ENCODE measurements around the gene LEF1. TPM values are rescaled to one million over a fixed set of nuclear protein-coding genes. Genes with fewer than 3 reads are reported as not detected.

Gene LEF1
- total RNA-seq, 1 experiment from 2014 or later: 0.79 TPM

GRCh38 chr4:108213308-108213707 lies 44.6 kb upstream of the LEF1 start:
- Histone ChIP-seq H3K9ac (ENCODE audit: low read length) (no peak overlapping the region), H3K27me3 (ENCODE audit: insufficient read depth, low read length) (no peaks in the 10 kb centered on the region), H3K27ac (ENCODE audit: low read depth, low read length) (no peak overlapping the region), H2AFZ (ENCODE audit: low read depth, low read length, poor library complexity, severe bottlenecking) (no peak overlapping the region), H3K9me2 (ENCODE audit: insufficient read depth) (no peaks in the 10 kb centered on the region), H3K4me1 (ENCODE audit: control insufficient read depth in 1 of 2, insufficient read depth in 2 of 2, low read length in 2 of 2) (no peaks in the 10 kb centered on the region), H3K36me3 (ENCODE audit: control insufficient read depth in 1 of 2, insufficient read depth in 2 of 2, low read length in 2 of 2) (no peaks in the 10 kb centered on the region), H3K4me2 (ENCODE audit: low read length) (no peak overlapping the region), H4K20me1 (ENCODE audit: insufficient read depth) (no peaks in the 10 kb centered on the region), H3K4me3 (replicated peaks in 1 of 2; ENCODE audit: low read depth in 1 of 2, low read length in 2 of 2) (no peak overlapping the region), H3K9me3 (ENCODE audit: control insufficient read depth in 1 of 2, insufficient read depth in 1 of 2, low read depth in 1 of 2, low read length in 2 of 2) (no peaks in the 10 kb centered on the region), H3K79me2 (ENCODE audit: insufficient read depth, low read length) (no peaks in the 10 kb centered on the region)
- ChIA-PET RAD21 (ENCODE audit: low non-redundant PET in 1 of 2, low total read pairs in 2 of 2, uncharacterized antibody in 2 of 2, unreplicated experiment in 2 of 2) (no interaction called here), POLR2A (no interaction called here), CTCF (no interaction called here)
- ATAC-seq (no peak), DNase-seq (ENCODE audit: low read depth, low spot score) (no peak)
- intact Hi-C loops (cut with micrococcal nuclease): no loop called here
- TF ChIP-seq EZH2 (IDR thresholded peaks at IDR 0.05) (no peak), POLR2AphosphoS5 (IDR thresholded peaks at IDR 0.05; ENCODE audit: low read depth, low read length) (no peak), ATF3 (IDR thresholded peaks at IDR 0.05) (no peak), POLR2A (IDR thresholded peaks at IDR 0.05; ENCODE audit: borderline replicate concordance, extremely low read depth, insufficient read depth, insufficient read length) (no peak), TCF7L2 (IDR thresholded peaks at IDR 0.05; ENCODE audit: borderline replicate concordance, extremely low read depth, insufficient read depth, insufficient read length) (no peak), REST (IDR thresholded peaks at IDR 0.05; ENCODE audit: low read depth) (no peak), SRF (IDR thresholded peaks at IDR 0.05; ENCODE audit: low read depth) (no peak), EGR1 (IDR thresholded peaks at IDR 0.05; ENCODE audit: low read depth) (no peak), YY1 (IDR thresholded peaks at IDR 0.05; ENCODE audit: extremely low read depth, insufficient replicate concordance, low read depth, low read length) (no peak), CBX3 (IDR thresholded peaks at IDR 0.05; ENCODE audit: low read depth) (no peak), ZFX (IDR thresholded peaks at IDR 0.05) (no peak), SP1 (IDR thresholded peaks at IDR 0.05; ENCODE audit: low read depth) (no peak), ELF1 (IDR thresholded peaks at IDR 0.05; ENCODE audit: borderline replicate concordance, low read depth) (no peak)
- no TSS peak for BruUV-seq (replicated peaks)
